ENCODE data around the gene AGPAT2.
"Not testable (repeated sequence)": the region's sequence is repeated elsewhere in the genome, so short reads cannot be mapped to it uniquely, and the experiment has no call there.

The AGPAT2 gene

GRCh38 chr9:136645352-136645902 is 41.8 kb downstream of the AGPAT2 start:
- DNase-seq (ENCODE audit: low read depth in 2 of 2), result no peak

GRCh38 chr9:136644593-136645351 is 42.5 kb downstream of the AGPAT2 start:
- peak; percentile 65 to 67 for DNase-seq (ENCODE audit: low read depth in 2 of 2)

- DNase-seq (ENCODE audit: low read depth in 2 of 2), result no peak
Observed at GRCh38 chr9:136644343-136644592, 43.0 kb downstream of the AGPAT2 start.

GRCh38 chr9:136643596-136644342 is 43.5 kb downstream of the AGPAT2 start:
- DNase-seq (ENCODE audit: low read depth in 2 of 2), result no peak

- no peak for DNase-seq (ENCODE audit: low read depth in 2 of 2)
Observed at GRCh38 chr9:136642439-136642921, 44.8 kb downstream of the AGPAT2 start.

- no peak for DNase-seq (ENCODE audit: low read depth in 2 of 2)
Observed at GRCh38 chr9:136640171-136641111, 46.8 kb downstream of the AGPAT2 start.

GRCh38 chr9:136634904-136635303 is 52.4 kb downstream of the AGPAT2 start:
- DNase-seq (ENCODE audit: low read depth in 2 of 2), result no peak

GRCh38 chr9:136632491-136633106 is 54.7 kb downstream of the AGPAT2 start:
- DNase-seq (ENCODE audit: low read depth in 2 of 2), result not testable (repeated sequence)

- DNase-seq (ENCODE audit: low read depth in 2 of 2), result not testable (repeated sequence)
Observed at GRCh38 chr9:136632072-136632471, 55.2 kb downstream of the AGPAT2 start.

GRCh38 chr9:136631038-136632000 is 55.9 kb downstream of the AGPAT2 start:
- peak; percentile 45 to 64 for DNase-seq (ENCODE audit: low read depth in 2 of 2)

GRCh38 chr9:136630662-136630992 is 56.6 kb downstream of the AGPAT2 start:
- DNase-seq (ENCODE audit: low read depth in 2 of 2), result no peak

- peak; percentile 33 to 44 for DNase-seq (ENCODE audit: low read depth in 2 of 2)
Observed at GRCh38 chr9:136629879-136630661, 57.2 kb downstream of the AGPAT2 start.

GRCh38 chr9:136629001-136629878 is 58.0 kb downstream of the AGPAT2 start:
- no peak for DNase-seq (ENCODE audit: low read depth in 2 of 2)

GRCh38 chr9:136628268-136628667 is 59.0 kb downstream of the AGPAT2 start:
- no peak for DNase-seq (ENCODE audit: low read depth in 2 of 2)

GRCh38 chr9:136627703-136628102 is 59.6 kb downstream of the AGPAT2 start:
- DNase-seq (ENCODE audit: low read depth in 2 of 2), result no peak

- no peak for DNase-seq (ENCODE audit: low read depth in 2 of 2)
Observed at GRCh38 chr9:136626740-136627642, 60.3 kb downstream of the AGPAT2 start.

- no peak for DNase-seq (ENCODE audit: low read depth in 2 of 2)
Observed at GRCh38 chr9:136626066-136626725, 61.1 kb downstream of the AGPAT2 start.
